ENCODE measurements around the gene SLC24A3.

SLC24A3 gene

GRCh38 chr20:19508449-19508848, 296.0 kb downstream of the SLC24A3 start:
- DNase-seq (ENCODE audit: low read depth, low spot score), result no peak
- TF ChIP-seq FOXP2 (optimal IDR thresholded peaks at IDR 0.05; ENCODE audit: control extremely low read depth, extremely low read length, insufficient read depth) (no peak), EZH2 (IDR thresholded peaks at IDR 0.05) (no peak), POLR2AphosphoS5 (IDR thresholded peaks at IDR 0.05; ENCODE audit: borderline replicate concordance, low read depth, low read length) (no peak)
- H3K9me3 ChIP-seq (ENCODE audit: low read depth, low read length), result no peaks in the 10 kb centered on the region
- no peak overlapping the region for H3K27ac ChIP-seq
- H3K36me3 ChIP-seq (ENCODE audit: insufficient read depth, low read length), result no peaks in the 10 kb centered on the region
- no peak overlapping the region for H3K9ac ChIP-seq (ENCODE audit: insufficient read length)
- no peak overlapping the region for H3K4me3 ChIP-seq

DNA sequence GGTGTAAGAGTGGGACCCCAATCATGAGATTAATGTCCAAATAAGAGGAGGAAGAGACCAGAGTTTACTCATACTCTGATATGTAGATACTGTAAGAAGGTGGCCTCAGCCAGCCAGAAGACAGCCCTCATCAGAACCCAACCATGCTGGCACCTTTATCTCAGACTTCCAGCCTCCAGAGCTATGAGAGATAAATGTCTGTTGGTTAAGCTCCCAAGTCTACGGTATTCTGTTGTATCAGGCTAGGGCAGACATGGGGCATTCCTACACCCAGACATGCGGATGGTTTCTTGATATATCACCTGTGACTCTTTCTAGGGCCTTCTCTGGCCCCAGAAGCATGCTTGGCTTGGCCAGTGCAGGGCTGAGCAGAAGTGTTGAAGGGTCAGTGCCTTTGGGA, 298.2 kb downstream of the SLC24A3 start:
- Histone ChIP-seq H3K27ac (no peak overlapping the region), H3K9ac (ENCODE audit: insufficient read length) (no peak overlapping the region), H3K9me3 (ENCODE audit: low read depth, low read length) (no peaks in the 10 kb centered on the region), H3K36me3 (ENCODE audit: insufficient read depth, low read length) (no peaks in the 10 kb centered on the region), H3K4me3 (no peak overlapping the region)
- TF ChIP-seq FOXP2 (optimal IDR thresholded peaks at IDR 0.05; ENCODE audit: control extremely low read depth, extremely low read length, insufficient read depth), result no peak
- TF ChIP-seq EZH2 (IDR thresholded peaks at IDR 0.05), result no peak
- no peak for TF ChIP-seq POLR2AphosphoS5 (IDR thresholded peaks at IDR 0.05; ENCODE audit: borderline replicate concordance, low read depth, low read length)
- DNase-seq (ENCODE audit: low read depth, low spot score), result no peak

GRCh38 chr20:19511931-19512330, 299.5 kb downstream of the SLC24A3 start:
- Histone ChIP-seq H3K27ac (no peak overlapping the region), H3K4me3 (no peak overlapping the region), H3K36me3 (ENCODE audit: insufficient read depth, low read length) (no peaks in the 10 kb centered on the region; the same call in 1 of the 2 replicates), H3K9ac (ENCODE audit: insufficient read length) (no peak overlapping the region), H3K9me3 (ENCODE audit: low read depth, low read length) (no peaks in the 10 kb centered on the region)
- TF ChIP-seq FOXP2 (optimal IDR thresholded peaks at IDR 0.05; ENCODE audit: control extremely low read depth, extremely low read length, insufficient read depth), result no peak
- no peak for TF ChIP-seq POLR2AphosphoS5 (IDR thresholded peaks at IDR 0.05; ENCODE audit: borderline replicate concordance, low read depth, low read length)
- no peak for TF ChIP-seq EZH2 (IDR thresholded peaks at IDR 0.05)
- DNase-seq (ENCODE audit: low read depth, low spot score), result no peak

GRCh38 chr20:19512886-19513677, 300.6 kb downstream of the SLC24A3 start:
- no peak for TF ChIP-seq POLR2AphosphoS5 (IDR thresholded peaks at IDR 0.05; ENCODE audit: borderline replicate concordance, low read depth, low read length)
- no peak for TF ChIP-seq EZH2 (IDR thresholded peaks at IDR 0.05)
- TF ChIP-seq FOXP2 (optimal IDR thresholded peaks at IDR 0.05; ENCODE audit: control extremely low read depth, extremely low read length, insufficient read depth), result no peak
- no peak for DNase-seq (ENCODE audit: low read depth, low spot score)
- Histone ChIP-seq H3K9me3 (ENCODE audit: low read depth, low read length) (no peaks in the 10 kb centered on the region), H3K27ac (no peak overlapping the region), H3K4me3 (no peak overlapping the region), H3K36me3 (ENCODE audit: insufficient read depth, low read length) (no peaks in the 10 kb centered on the region; the same call in 1 of the 2 replicates), H3K9ac (ENCODE audit: insufficient read length) (no peak overlapping the region)

DNA sequence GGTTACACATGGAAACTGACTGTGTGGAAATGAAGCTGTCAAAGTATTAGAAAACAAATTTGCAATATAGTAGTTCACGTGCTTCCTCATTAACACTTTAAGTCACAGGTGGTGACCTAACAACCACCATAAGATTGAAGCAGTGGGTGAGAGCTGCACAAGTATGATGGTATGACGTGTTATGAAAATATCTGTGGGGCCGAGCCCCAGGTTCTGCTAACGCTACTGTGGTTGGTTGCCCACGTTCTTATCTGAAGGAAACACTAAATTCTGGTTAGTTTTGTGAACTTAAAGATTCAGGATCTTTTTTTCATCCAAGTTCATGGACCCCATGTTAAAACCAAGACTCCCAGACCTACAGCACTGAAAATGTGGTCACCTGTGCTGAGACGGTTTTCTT, 302.6 kb downstream of the SLC24A3 start:
- TF ChIP-seq EZH2 (IDR thresholded peaks at IDR 0.05) (no peak), FOXP2 (optimal IDR thresholded peaks at IDR 0.05; ENCODE audit: control extremely low read depth, extremely low read length, insufficient read depth) (no peak), POLR2AphosphoS5 (IDR thresholded peaks at IDR 0.05; ENCODE audit: borderline replicate concordance, low read depth, low read length) (no peak)

DNA sequence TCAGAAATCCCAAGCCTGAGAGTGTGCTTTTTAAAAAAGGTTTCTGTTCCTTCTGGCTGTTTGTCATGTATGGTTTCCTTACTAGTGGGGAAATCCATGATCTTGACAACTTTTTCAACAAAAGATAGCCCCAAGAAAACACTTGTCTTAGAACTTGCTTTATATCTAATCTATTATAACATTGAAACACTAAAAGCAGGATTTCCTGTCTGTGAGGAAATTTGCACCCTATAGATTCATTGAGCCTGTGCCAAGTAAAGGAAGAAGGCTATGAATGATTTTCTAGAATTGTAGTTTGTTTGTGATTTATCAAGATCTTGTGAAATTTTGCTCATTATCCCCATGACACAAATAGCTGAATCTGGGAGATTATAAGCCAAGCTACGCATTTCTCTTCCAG, 307.0 kb downstream of the SLC24A3 start:
- TF ChIP-seq POLR2AphosphoS5 (IDR thresholded peaks at IDR 0.05; ENCODE audit: borderline replicate concordance, low read depth, low read length) (no peak), FOXP2 (optimal IDR thresholded peaks at IDR 0.05; ENCODE audit: control extremely low read depth, extremely low read length, insufficient read depth) (no peak), EZH2 (IDR thresholded peaks at IDR 0.05) (no peak)
- Histone ChIP-seq H3K9ac (ENCODE audit: insufficient read length) (no peak overlapping the region), H3K36me3 (ENCODE audit: insufficient read depth, low read length) (peaks cover 7% of the 10 kb centered on the region; the same call in 1 of the 2 replicates), H3K27ac (peak overlapping the region; percentile 54; the same call in 1 of the 2 replicates), H3K9me3 (ENCODE audit: low read depth, low read length) (no peaks in the 10 kb centered on the region), H3K4me3 (peak overlapping the region; percentile 40)
- DNase-seq (ENCODE audit: low read depth, low spot score), result peak; percentile 84

More for the DNA sequence above, 302.6 kb downstream of the SLC24A3 start:
- Histone ChIP-seq H3K27ac (no peak overlapping the region), H3K9ac (ENCODE audit: insufficient read length) (no peak overlapping the region), H3K9me3 (ENCODE audit: low read depth, low read length) (no peaks in the 10 kb centered on the region), H3K36me3 (ENCODE audit: insufficient read depth, low read length) (no peaks in the 10 kb centered on the region; the same call in 1 of the 2 replicates), H3K4me3 (no peak overlapping the region)
- DNase-seq (ENCODE audit: low read depth, low spot score), result no peak

DNA sequence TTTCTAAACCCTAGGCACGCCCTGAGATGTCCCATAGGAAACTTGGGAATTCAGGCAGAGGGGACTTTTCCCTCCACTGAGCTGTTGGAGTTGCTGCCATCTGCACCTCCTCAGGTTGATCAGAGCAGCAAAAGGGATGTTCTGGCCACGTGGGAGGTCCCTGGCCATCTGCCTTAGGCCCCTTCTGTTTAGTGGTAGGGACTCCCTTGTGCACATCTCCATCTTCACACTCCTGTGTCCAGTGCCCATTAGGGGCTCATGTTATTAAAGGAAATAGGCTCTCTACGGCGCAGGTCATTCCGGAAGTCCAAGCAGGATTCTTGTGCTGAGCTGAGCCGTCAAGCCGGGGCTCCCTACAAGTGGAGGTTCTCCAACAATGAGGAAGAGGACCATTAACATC, 307.8 kb downstream of the SLC24A3 start:
- no peak overlapping the region for H3K27ac ChIP-seq
- H3K36me3 ChIP-seq (ENCODE audit: insufficient read depth, low read length), result peaks cover 7% of the 10 kb centered on the region; the same call in 1 of the 2 replicates
- no peaks in the 10 kb centered on the region for H3K9me3 ChIP-seq (ENCODE audit: low read depth, low read length)
- H3K4me3 ChIP-seq, result no peak overlapping the region
- no peak for TF ChIP-seq POLR2AphosphoS5 (IDR thresholded peaks at IDR 0.05; ENCODE audit: borderline replicate concordance, low read depth, low read length)
- TF ChIP-seq EZH2 (IDR thresholded peaks at IDR 0.05), result no peak
- no peak for TF ChIP-seq FOXP2 (optimal IDR thresholded peaks at IDR 0.05; ENCODE audit: control extremely low read depth, extremely low read length, insufficient read depth)
- no peak overlapping the region for H3K9ac ChIP-seq (ENCODE audit: insufficient read length)
- DNase-seq (ENCODE audit: low read depth, low spot score), result no peak

DNA sequence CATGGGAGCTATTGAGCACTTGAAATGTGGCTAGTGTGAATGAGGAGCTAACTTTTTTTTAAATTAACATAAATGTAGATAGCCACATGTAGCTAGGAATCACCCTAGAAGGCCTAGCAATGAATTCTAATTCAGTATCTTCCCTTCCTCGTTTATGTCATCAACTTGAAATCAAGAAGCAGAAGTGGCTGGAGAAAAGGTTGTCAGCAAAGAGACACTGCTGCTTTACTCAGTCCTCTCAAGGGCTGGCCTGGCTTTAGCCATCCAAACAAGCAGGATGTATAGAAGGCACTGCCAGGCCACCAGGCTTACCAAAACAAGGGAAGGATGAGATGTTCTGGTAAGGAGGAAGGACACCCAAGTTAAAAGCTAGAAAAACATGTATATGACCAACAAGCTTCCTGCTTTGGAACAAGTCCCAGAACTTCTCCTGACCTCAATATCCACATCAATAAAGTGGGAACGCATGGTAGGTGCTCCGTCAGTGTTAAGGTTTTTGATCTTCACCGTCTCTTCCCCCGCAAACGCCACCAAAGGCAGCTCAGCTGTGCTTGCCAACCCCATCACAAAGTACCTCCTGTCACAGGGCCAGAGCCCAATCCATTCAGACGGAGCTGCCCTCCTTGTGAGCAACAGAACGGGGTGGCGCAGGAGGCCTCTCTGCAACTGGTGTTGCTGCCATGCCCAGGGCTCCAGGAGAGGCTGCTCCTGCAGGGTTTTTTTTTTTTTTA, 309.8 kb downstream of the SLC24A3 start:
- no peak overlapping the region for H3K27ac ChIP-seq
- H3K9ac ChIP-seq (ENCODE audit: insufficient read length), result no peak overlapping the region
- H3K9me3 ChIP-seq (ENCODE audit: low read depth, low read length), result no peaks in the 10 kb centered on the region
- no peak overlapping the region for H3K4me3 ChIP-seq
- no peak for DNase-seq (ENCODE audit: low read depth, low spot score)
- peaks cover 7% of the 10 kb centered on the region; the same call in 1 of the 2 replicates for H3K36me3 ChIP-seq (ENCODE audit: insufficient read depth, low read length)
- TF ChIP-seq EZH2 (IDR thresholded peaks at IDR 0.05), result no peak
- TF ChIP-seq FOXP2 (optimal IDR thresholded peaks at IDR 0.05; ENCODE audit: control extremely low read depth, extremely low read length, insufficient read depth), result no peak
- no peak for TF ChIP-seq POLR2AphosphoS5 (IDR thresholded peaks at IDR 0.05; ENCODE audit: borderline replicate concordance, low read depth, low read length)
